Activated CD8-positive, alpha-beta memory T cell treated with anti-CD3 and anti-CD28 coated beads, Interleukin-2, amount 10 ng/mL, durations not matched to agents 7 days and 5 days (primary cell): ENCODE results near the gene TCEAL9. TPM values are rescaled to one million over a fixed set of nuclear protein-coding genes. Genes with fewer than 3 reads are reported as not detected.
A peak's percentile ranks its signal among the peaks of the same experiment; 100 is the strongest.
"Not testable (repeated sequence)": the region's sequence is repeated elsewhere in the genome, so short reads cannot be mapped to it uniquely, and the experiment has no call there.

Source experiments
- ATAC-seq: fragments of 150-1000 bp; cut with Tn5 transposase; one replicate; pipeline ENCODE4 v1.10.0; 2021; ENCODE audit warnings: moderate library complexity
- CTCF ChIA-PET: fragments of 350-600 bp; sonication (Branson Sonifier 250); formaldehyde crosslinking; loops from one replicate; lab custom pipeline; 2021; ENCODE audit warnings: antibody characterized with exemption; lab: Charles Lee
- DNase-seq: peaks from one replicate; pipeline ENCODE4 v3.0.0-alpha.2; 2020
- H3K27ac Mint-ChIP-seq: one replicate; pipeline ENCODE4 v1.8.0; 2021; ENCODE audit warnings: mild to moderate bottlenecking, mixed read lengths
- H3K27me3 Mint-ChIP-seq: one replicate; pipeline ENCODE4 v1.8.0; 2021; ENCODE audit warnings: mixed read lengths
- H3K36me3 Mint-ChIP-seq: one replicate; pipeline ENCODE4 v1.8.0; 2021; ENCODE audit warnings: mild to moderate bottlenecking, mixed read lengths
- H3K4me1 Mint-ChIP-seq: one replicate; pipeline ENCODE4 v1.8.0; 2021; ENCODE audit warnings: mixed read lengths
- H3K4me3 Mint-ChIP-seq: one replicate; pipeline ENCODE4 v1.8.0; 2021; ENCODE audit warnings: mild to moderate bottlenecking, moderate library complexity, mixed read lengths
- H3K9me3 Mint-ChIP-seq: one replicate; pipeline ENCODE4 v1.8.0; 2022; ENCODE audit warnings: low read depth, mixed read lengths
- total RNA-seq, 2 experiments: library from RNA; stranded (reverse); gene quantifications; one replicate each; pipeline ENCODE4 v1.2.3, GENCODE V29; 2021

TCEAL9 gene
- total RNA-seq, 2 experiments from 2014 or later: 1.5 to 2.4 TPM

- DNase-seq (no peak), ATAC-seq (no peak)
- Mint-ChIP-seq H3K27ac (no peak overlapping the region), H3K4me1 (no peaks in the 10 kb centered on the region), H3K27me3 (peaks cover 16% of the 10 kb centered on the region), H3K4me3 (no peak overlapping the region), H3K36me3 (no peaks in the 10 kb centered on the region), H3K9me3 (no peaks in the 10 kb centered on the region)
- CTCF ChIA-PET: no interaction called here
Observed at GRCh38 chrX:103384672-103385071, 28.4 kb downstream of the TCEAL9 start.

DNA sequence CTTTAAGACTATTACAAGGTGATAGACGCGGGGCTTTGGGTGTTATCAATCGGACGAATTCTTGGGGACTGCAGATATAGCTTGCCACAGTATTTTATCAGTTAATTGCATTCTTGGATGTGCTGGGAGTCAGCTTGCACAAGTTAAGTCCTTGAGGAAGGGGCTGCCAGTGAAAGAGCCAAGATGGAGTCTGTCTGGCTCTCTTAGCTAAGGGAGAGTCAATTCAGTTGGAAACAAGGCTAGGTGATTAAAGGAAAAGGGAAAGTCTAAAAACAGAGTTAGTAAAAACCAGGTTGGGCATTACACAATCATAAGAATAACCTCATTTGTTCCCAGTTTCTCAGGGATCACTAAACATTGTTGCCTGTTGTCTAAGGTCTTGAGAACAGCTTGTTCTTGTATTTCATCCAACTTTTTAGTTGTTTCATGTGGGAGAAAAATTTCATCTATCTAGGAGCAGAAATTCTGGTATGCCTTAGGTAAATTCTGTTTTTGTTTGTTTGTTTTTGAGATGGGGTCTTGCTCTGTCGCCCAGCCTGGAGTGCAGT, 29.1 kb downstream of the TCEAL9 start:
- peaks cover 19% of the 10 kb centered on the region for H3K27me3 Mint-ChIP-seq
- DNase-seq, CTCF ChIA-PET, H3K36me3 Mint-ChIP-seq, H3K4me3 Mint-ChIP-seq, H3K9me3 Mint-ChIP-seq, ATAC-seq, H3K4me1 Mint-ChIP-seq, H3K27ac Mint-ChIP-seq: not testable (repeated sequence)

DNA sequence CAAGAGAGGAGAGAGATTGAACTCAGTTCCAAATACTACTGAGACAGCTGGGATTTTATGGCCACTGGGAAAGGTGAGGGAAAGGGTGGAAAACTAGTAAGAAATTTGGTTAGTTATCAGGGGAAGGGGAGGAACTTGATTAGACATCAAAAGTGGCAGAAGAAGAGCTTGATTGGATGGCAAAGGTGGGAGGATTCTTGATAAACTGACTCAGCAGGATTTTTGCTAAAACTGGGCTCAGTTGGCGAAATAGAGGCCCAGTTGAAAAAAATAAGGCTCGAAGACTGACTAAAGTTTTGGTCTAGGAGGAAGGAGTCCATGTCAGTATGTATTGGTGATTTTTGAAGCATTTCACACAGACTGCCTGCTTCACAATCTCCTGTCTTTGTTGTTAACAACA, 30.0 kb downstream of the TCEAL9 start:
- Mint-ChIP-seq H3K4me3 (no peak overlapping the region), H3K27me3 (peaks cover 24% of the 10 kb centered on the region), H3K27ac (no peak overlapping the region), H3K9me3 (no peaks in the 10 kb centered on the region), H3K4me1 (peaks cover 2% of the 10 kb centered on the region), H3K36me3 (no peaks in the 10 kb centered on the region)
- ATAC-seq: no peak
- DNase-seq: no peak
- CTCF ChIA-PET: no interaction called here

GRCh38 chrX:103393487-103393886, 37.2 kb downstream of the TCEAL9 start:
- Mint-ChIP-seq H3K36me3 (no peaks in the 10 kb centered on the region), H3K9me3 (no peaks in the 10 kb centered on the region), H3K4me1 (peaks cover 4% of the 10 kb centered on the region), H3K4me3 (no peak overlapping the region), H3K27me3 (peaks cover 14% of the 10 kb centered on the region), H3K27ac (no peak overlapping the region)
- ATAC-seq: no peak
- no peak for DNase-seq
- CTCF ChIA-PET: no interaction called here

GRCh38 chrX:103396186-103396585, 39.9 kb downstream of the TCEAL9 start:
- Mint-ChIP-seq H3K4me1 (peaks cover 6% of the 10 kb centered on the region), H3K27ac (no peak overlapping the region), H3K36me3 (no peaks in the 10 kb centered on the region), H3K9me3 (no peaks in the 10 kb centered on the region), H3K4me3 (no peak overlapping the region), H3K27me3 (no peaks in the 10 kb centered on the region)
- DNase-seq (no peak), ATAC-seq (no peak)
- CTCF ChIA-PET: no interaction called here

- DNase-seq (no peak), ATAC-seq (no peak)
- no peak overlapping the region for H3K4me3 Mint-ChIP-seq
- CTCF ChIA-PET: no interaction called here
- H3K9me3 Mint-ChIP-seq: no peaks in the 10 kb centered on the region
- no peaks in the 10 kb centered on the region for H3K27me3 Mint-ChIP-seq
- H3K27ac Mint-ChIP-seq: no peak overlapping the region
- H3K36me3 Mint-ChIP-seq: no peaks in the 10 kb centered on the region
- peaks cover 6% of the 10 kb centered on the region for H3K4me1 Mint-ChIP-seq
Observed at GRCh38 chrX:103396660-103397059, 40.4 kb downstream of the TCEAL9 start.

DNA sequence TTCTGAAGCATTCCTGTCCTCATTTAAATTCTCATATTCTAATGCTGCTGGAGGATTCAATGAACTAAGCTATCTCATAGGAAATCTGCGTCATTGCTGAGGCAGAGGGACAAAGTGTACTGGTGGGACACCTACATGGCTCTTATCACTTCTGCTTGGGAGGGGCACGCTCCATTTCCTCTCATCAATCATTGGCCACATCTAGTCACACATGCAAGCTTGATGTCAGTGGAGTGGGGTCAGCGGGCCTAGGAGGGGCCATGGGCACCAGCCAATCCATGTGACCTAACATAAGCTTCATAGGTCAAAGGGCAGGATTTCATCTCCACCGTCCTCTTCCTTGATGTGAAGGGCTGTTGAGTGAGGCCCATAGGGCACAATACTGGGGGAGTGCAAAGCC, 41.4 kb downstream of the TCEAL9 start:
- no peaks in the 10 kb centered on the region for H3K27me3 Mint-ChIP-seq
- no peak overlapping the region for H3K27ac Mint-ChIP-seq
- peaks cover 6% of the 10 kb centered on the region for H3K4me1 Mint-ChIP-seq
- H3K36me3 Mint-ChIP-seq: no peaks in the 10 kb centered on the region
- DNase-seq: no peak
- CTCF ChIA-PET: no interaction called here
- H3K9me3 Mint-ChIP-seq: no peaks in the 10 kb centered on the region
- no peak overlapping the region for H3K4me3 Mint-ChIP-seq
- ATAC-seq: no peak

GRCh38 chrX:103398421-103398864, 42.1 kb downstream of the TCEAL9 start:
- H3K4me3 Mint-ChIP-seq: no peak overlapping the region
- H3K27ac Mint-ChIP-seq: no peak overlapping the region
- H3K27me3 Mint-ChIP-seq: no peaks in the 10 kb centered on the region
- ATAC-seq (no peak), DNase-seq (no peak)
- no peaks in the 10 kb centered on the region for H3K36me3 Mint-ChIP-seq
- CTCF ChIA-PET: no interaction called here
- peaks cover 6% of the 10 kb centered on the region for H3K4me1 Mint-ChIP-seq
- no peaks in the 10 kb centered on the region for H3K9me3 Mint-ChIP-seq

- Mint-ChIP-seq H3K4me1 (peaks cover 9% of the 10 kb centered on the region), H3K36me3 (no peaks in the 10 kb centered on the region), H3K4me3 (no peak overlapping the region), H3K9me3 (no peaks in the 10 kb centered on the region), H3K27ac (no peak overlapping the region), H3K27me3 (no peaks in the 10 kb centered on the region)
- no peak for DNase-seq
- CTCF ChIA-PET: no interaction called here
- no peak for ATAC-seq
Observed at GRCh38 chrX:103399744-103400143, 43.4 kb downstream of the TCEAL9 start.

DNA sequence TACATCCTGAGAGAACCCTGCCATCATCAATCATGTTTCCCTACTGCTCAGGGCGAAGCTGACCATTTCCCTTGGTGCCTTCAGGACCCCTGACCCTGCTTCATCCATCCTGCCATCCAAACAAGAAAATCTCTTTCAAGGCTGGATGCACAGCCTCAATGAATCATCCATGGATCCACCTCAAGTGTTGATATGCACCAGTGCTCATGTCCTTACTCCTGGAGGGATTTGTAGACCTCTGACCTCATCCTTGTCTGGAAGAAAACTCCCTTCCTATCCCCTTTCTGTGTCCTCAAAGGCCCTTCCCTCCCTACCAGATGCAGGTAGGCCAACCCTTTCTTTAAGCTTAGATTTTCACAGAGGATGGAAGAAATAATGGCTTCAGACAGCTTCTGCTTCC, 44.6 kb downstream of the TCEAL9 start:
- no peaks in the 10 kb centered on the region for H3K27me3 Mint-ChIP-seq
- no peaks in the 10 kb centered on the region for H3K36me3 Mint-ChIP-seq
- no peak for DNase-seq
- H3K9me3 Mint-ChIP-seq: no peaks in the 10 kb centered on the region
- CTCF ChIA-PET: no interaction called here
- peaks cover 11% of the 10 kb centered on the region for H3K4me1 Mint-ChIP-seq
- H3K4me3 Mint-ChIP-seq: no peak overlapping the region
- no peak overlapping the region for H3K27ac Mint-ChIP-seq
- no peak for ATAC-seq

DNA sequence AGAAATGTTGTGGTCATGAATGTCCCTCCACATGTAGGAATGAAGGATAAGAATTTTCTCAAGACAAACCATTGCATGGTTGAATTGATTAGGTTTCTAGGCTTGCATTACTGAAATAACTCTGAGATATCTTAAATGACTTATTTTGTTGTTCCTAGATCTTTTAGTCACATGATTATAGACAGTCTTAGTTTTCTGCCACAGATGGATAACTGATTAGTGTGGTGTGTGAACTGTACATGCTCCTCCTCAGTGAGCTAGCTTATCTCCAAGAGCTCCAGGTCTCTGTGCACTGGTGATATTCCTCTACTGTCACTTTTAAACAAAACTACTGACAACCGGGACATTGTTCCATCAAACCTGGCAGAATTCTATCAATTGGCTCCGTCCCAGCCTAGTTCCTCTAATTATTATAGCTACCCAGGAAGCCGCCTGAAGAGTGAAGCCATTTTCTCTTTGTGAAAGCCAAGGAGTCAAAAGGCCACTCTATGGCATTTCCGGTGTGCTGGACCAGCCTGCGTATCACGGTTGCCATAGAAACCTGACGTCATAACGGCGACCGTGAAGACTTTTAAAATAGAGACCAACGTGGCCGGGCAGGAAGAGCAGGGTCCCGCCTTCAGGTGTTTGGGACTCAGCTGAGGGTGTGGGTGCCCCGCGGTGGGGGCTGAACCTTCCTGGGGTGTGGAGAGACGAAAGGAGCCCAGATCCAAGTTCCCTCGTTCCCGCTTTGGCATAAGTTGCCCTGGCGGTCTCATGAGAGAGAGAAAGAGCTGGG, 48.1 kb downstream of the TCEAL9 start:
- H3K9me3 Mint-ChIP-seq: no peaks in the 10 kb centered on the region
- ATAC-seq (peak; percentile 80), DNase-seq (peak; percentile 81)
- H3K27ac Mint-ChIP-seq: peak overlapping the region; percentile 66
- peak overlapping the region; percentile 76 for H3K4me3 Mint-ChIP-seq
- CTCF ChIA-PET: interaction anchor here (0.6 kb wide), 1 partner anchor 36 kb away, joined by 3 read pairs; no protein-coding TSS in a partner anchor
- H3K27me3 Mint-ChIP-seq: no peaks in the 10 kb centered on the region
- H3K4me1 Mint-ChIP-seq: peaks cover 5% of the 10 kb centered on the region
- no peaks in the 10 kb centered on the region for H3K36me3 Mint-ChIP-seq

DNA sequence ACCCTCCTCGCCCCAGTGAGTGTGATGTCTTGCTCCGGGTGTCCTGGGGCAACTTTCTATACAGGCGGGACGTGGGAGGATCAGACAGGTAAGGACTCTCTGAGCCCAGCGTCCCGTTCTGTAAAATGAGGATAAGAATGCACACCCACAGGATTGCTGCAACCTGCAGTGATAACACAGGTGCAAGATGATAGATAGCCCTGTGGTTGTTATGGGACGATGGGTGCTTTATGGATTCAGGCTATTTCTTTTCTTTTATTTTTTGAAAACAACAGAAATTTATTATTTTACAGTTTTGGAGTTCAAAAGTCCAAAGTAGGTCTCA, 48.7 kb downstream of the TCEAL9 start:
- Mint-ChIP-seq H3K4me1 (peaks cover 5% of the 10 kb centered on the region), H3K27me3 (no peaks in the 10 kb centered on the region), H3K36me3 (no peaks in the 10 kb centered on the region), H3K27ac (peak overlapping the region; percentile 66), H3K9me3 (no peaks in the 10 kb centered on the region), H3K4me3 (peak overlapping the region; percentile 76)
- no peak for DNase-seq
- CTCF ChIA-PET: no interaction called here
- no peak for ATAC-seq

DNA sequence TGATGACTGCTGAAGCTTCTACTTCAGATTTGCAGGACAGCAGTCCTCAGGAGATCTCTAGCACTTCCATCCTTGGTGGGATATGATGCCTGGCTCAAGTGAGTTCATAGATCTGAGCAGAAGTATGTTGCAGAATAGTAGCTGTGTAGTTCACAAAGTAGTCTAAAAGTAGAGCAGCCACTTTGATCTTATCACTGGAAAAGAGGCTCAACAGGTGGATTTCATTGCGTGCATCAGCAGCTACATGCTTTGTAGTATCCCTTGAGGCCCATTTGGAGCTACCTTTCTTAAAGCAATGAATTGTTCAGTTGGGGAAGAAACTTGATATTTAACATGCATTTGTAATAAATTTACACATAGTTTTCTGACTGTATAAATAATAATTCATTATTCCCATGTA, 50.0 kb downstream of the TCEAL9 start:
- no peaks in the 10 kb centered on the region for H3K9me3 Mint-ChIP-seq
- CTCF ChIA-PET: no interaction called here
- no peak for ATAC-seq
- no peaks in the 10 kb centered on the region for H3K27me3 Mint-ChIP-seq
- H3K4me3 Mint-ChIP-seq: no peak overlapping the region
- H3K4me1 Mint-ChIP-seq: peaks cover 5% of the 10 kb centered on the region
- DNase-seq: no peak
- H3K36me3 Mint-ChIP-seq: peaks cover 1% of the 10 kb centered on the region
- no peak overlapping the region for H3K27ac Mint-ChIP-seq

DNA sequence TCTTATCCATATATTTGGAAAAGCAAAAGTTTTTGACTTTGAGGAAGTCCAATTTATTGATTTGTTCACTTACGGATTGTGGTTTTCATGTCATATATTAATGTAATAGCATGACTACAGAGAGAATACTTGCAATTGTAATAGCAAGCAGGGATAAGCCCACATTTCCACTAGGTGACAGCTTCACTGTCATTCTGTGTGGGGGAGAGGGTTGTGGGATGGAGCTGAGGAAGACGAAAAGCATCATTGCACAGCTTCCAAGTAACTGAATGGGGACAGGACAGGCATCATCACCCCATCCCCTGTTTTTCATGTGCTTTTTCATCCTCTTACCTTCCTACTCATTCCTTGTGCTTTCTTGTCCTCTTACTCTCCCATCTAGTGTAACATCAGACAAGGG, 51.5 kb downstream of the TCEAL9 start:
- CTCF ChIA-PET: no interaction called here
- Mint-ChIP-seq H3K9me3 (no peaks in the 10 kb centered on the region), H3K27me3 (no peaks in the 10 kb centered on the region), H3K27ac (no peak overlapping the region), H3K4me1 (peaks cover 5% of the 10 kb centered on the region), H3K4me3 (no peak overlapping the region), H3K36me3 (peaks cover 1% of the 10 kb centered on the region)
- ATAC-seq (no peak), DNase-seq (no peak)
